HepG2 (cell line): ENCODE data around the gene GORASP2. TPM values are rescaled to one million over a fixed set of nuclear protein-coding genes. Genes with fewer than 3 reads are reported as not detected.

ENCODE experiments used
- ATAC-seq: fragments of 200-7000 bp; cut with Tn5 transposase; 3 replicates; pipeline ENCODE4 v1.9.1; 2020; ENCODE audit warnings: mild to moderate bottlenecking, moderate library complexity
- BruUV-seq: library from RNA; stranded (reverse); fragments of 400-500 nt; replicated peaks from 2 replicates; lab custom pipeline; 2021; lab: Mats Ljungman, UMichigan
- CTCF ChIA-PET: fragments of 300-600 bp; formaldehyde crosslinking; extraction: SDS; loops from one replicate; lab custom pipeline; 2021; ENCODE audit warnings: low total read pairs, inconsistent platforms, low intra/inter-chr PET ratio; lab: Yijun Ruan, JAX
- POLR2A ChIA-PET: fragments of 350-600 bp; sonication (Branson Sonifier 250); formaldehyde crosslinking; loops from one replicate; lab custom pipeline; 2020; ENCODE audit warnings: antibody characterized with exemption, inconsistent platforms; lab: Yijun Ruan, JAX
- DNase-seq: peaks from one replicate; pipeline ENCODE4 v3.0.0-alpha.2; 2015; ENCODE audit warnings: low spot score
- FAIRE-seq: peaks from 3 replicates; lab custom pipeline; 2011; peaks lifted over from hg19 to GRCh38; lab: Jason Lieb, UNC
- H2AFZ ChIP-seq: one replicate; pipeline ENCODE4 v1.6.1; 2011; ENCODE audit warnings: low read length, inconsistent platforms
- H3K27ac ChIP-seq: fragments of 300-600 bp; 3 replicates; pipeline ENCODE4 v1.8.0; 2011; ENCODE audit warnings: mixed run types, mild to moderate bottlenecking, mixed read lengths, low read length, inconsistent platforms; ENCODE audit not compliant: insufficient read depth; ENCODE audit errors: extremely low read length
- H3K27me3 ChIP-seq, 2 experiments: fragments of 200-600 bp in 1 of 2; 2 replicates in 1 of 2; 3 replicates in 1 of 2; pipeline versions ENCODE4 v1.6.0 to v1.8.0; 2011; ENCODE audit warnings: low read length in 2 of 2, mild to moderate bottlenecking in 2 of 2, moderate library complexity in 2 of 2, inconsistent platforms in 1 of 2; ENCODE audit not compliant: insufficient read depth in 2 of 2, control insufficient read depth in 1 of 2
- H3K36me3 ChIP-seq, 2 experiments: fragments of 200-600 bp in 1 of 2; replicated peaks in 1 of 2; 2 replicates in 1 of 2; 3 replicates in 1 of 2; pipeline versions ENCODE4 v1.5.1 to v1.8.0; 2011; ENCODE audit warnings: low read length in 2 of 2, inconsistent platforms in 1 of 2; ENCODE audit not compliant: insufficient read depth in 2 of 2, control insufficient read depth in 1 of 2
- H3K4me1 ChIP-seq: 2 replicates; pipeline ENCODE4 v1.5.1; 2012; ENCODE audit warnings: low read length, inconsistent platforms; ENCODE audit not compliant: insufficient read depth
- H3K4me2 ChIP-seq: 2 replicates; pipeline ENCODE4 v1.6.0; 2011; ENCODE audit warnings: low read depth, low read length, inconsistent platforms
- H3K4me3 ChIP-seq, 3 experiments: fragments of 200-600 bp in 1 of 3; sonication (generic), shearing (Covaris generic) in 1 of 3; replicated peaks in 1 of 3; 2 replicates each; pipeline ENCODE4 v1.5.1; 2011 to 2016; ENCODE audit warnings: low read length in 3 of 3, inconsistent platforms in 2 of 3, low read depth in 2 of 3, mild to moderate bottlenecking in 2 of 3, control low read depth in 1 of 3, mixed read lengths in 1 of 3; ENCODE audit not compliant: insufficient read depth in 1 of 3
- H3K79me2 ChIP-seq: one replicate; pipeline ENCODE4 v1.6.1; 2011; ENCODE audit warnings: low read length, inconsistent platforms; ENCODE audit not compliant: insufficient read depth
- H3K9ac ChIP-seq: 2 replicates; pipeline ENCODE4 v1.6.0; 2011; ENCODE audit warnings: mild to moderate bottlenecking, low read depth, low read length, inconsistent platforms; ENCODE audit not compliant: insufficient read depth
- H3K9me3 ChIP-seq: 2 replicates; pipeline ENCODE4 v1.5.1; 2012; ENCODE audit warnings: mild to moderate bottlenecking, low read length
- H4K20me1 ChIP-seq: 2 replicates; pipeline ENCODE4 v1.6.0; 2011; ENCODE audit warnings: inconsistent platforms, mild to moderate bottlenecking, low read length, moderate library complexity; ENCODE audit not compliant: insufficient read depth
- ADNP ChIP-seq: sonication (generic); formaldehyde crosslinking; IDR thresholded peaks from 2 replicates; pipeline ENCODE4 v1.4.0; 2020; ENCODE audit warnings: missing genetic modification reagents
- GTF3A ChIP-seq: sonication (generic); formaldehyde crosslinking; conservative IDR thresholded peaks from 2 replicates; pipeline ENCODE4 v1.4.0; 2020; ENCODE audit warnings: mild to moderate bottlenecking, missing genetic modification reagents
- HMG20A ChIP-seq: IDR thresholded peaks from 2 replicates; pipeline ENCODE4 v1.6.1; 2016; ENCODE audit warnings: borderline replicate concordance
- HMG20B ChIP-seq: conservative IDR thresholded peaks from 2 replicates; pipeline ENCODE4 v1.6.1; 2016; ENCODE audit warnings: missing genetic modification reagents, missing compliant biosample characterization
- LRRFIP1 ChIP-seq: sonication (generic); formaldehyde crosslinking; conservative IDR thresholded peaks from 2 replicates; pipeline ENCODE4 v1.4.0; 2020; ENCODE audit warnings: missing genetic modification reagents
- MNT ChIP-seq: fragments of 450-650 bp; IDR thresholded peaks from 2 replicates; pipeline ENCODE4 v1.6.1; 2016
- MTA3 ChIP-seq: sonication (generic); formaldehyde crosslinking; IDR thresholded peaks from 2 replicates; pipeline ENCODE4 v1.4.0; 2020; ENCODE audit warnings: missing genetic modification reagents
- MTF1 ChIP-seq: sonication (generic); formaldehyde crosslinking; IDR thresholded peaks from 2 replicates; pipeline ENCODE4 v1.5.0; 2020; ENCODE audit warnings: missing genetic modification reagents
- MYC ChIP-seq: sonication (generic); formaldehyde crosslinking; IDR thresholded peaks from 2 replicates; pipeline ENCODE4 v1.9.0; 2021; ENCODE audit warnings: missing genetic modification reagents, borderline replicate concordance
- SIN3B ChIP-seq: fragments of 150-350 bp; IDR thresholded peaks from 2 replicates; pipeline ENCODE4 v1.6.1; 2014; ENCODE audit warnings: low read length
- SP4 ChIP-seq: sonication (generic); formaldehyde crosslinking; IDR thresholded peaks from 2 replicates; pipeline ENCODE4 v1.8.1; 2023; ENCODE audit warnings: mild to moderate bottlenecking, missing genetic modification reagents
- ZNF557 ChIP-seq: sonication (generic); formaldehyde crosslinking; IDR thresholded peaks from 2 replicates; pipeline ENCODE4 v1.4.0; 2020; ENCODE audit warnings: missing genetic modification reagents
- ZNF580 ChIP-seq: IDR thresholded peaks from 2 replicates; pipeline ENCODE4 v1.6.1; 2016; ENCODE audit warnings: low read depth, borderline replicate concordance
- ZNF646 ChIP-seq: sonication (generic); formaldehyde crosslinking; IDR thresholded peaks from 2 replicates; pipeline ENCODE4 v1.9.0; 2021; ENCODE audit warnings: mild to moderate bottlenecking, missing genetic modification reagents
- WGBS: methylation state at CpG from one replicate; pipeline ENCODE4 v1.1.6; 2017; ENCODE audit warnings: low lambda C conversion rate; 5-methylcytosine and 5-hydroxymethylcytosine counted together
- in situ Hi-C: cut with HindIII; loops from 2 replicates; pipeline ENCODE4 v1.10.0; 2017; ENCODE audit warnings: low pct_unique_long_range_greater_than_20kb; ENCODE audit not compliant: extremely low pct_ligation_motif_present
- intact Hi-C: fragments of 100-400 bp; cut with micrococcal nuclease; formaldehyde crosslinking; loops from one replicate; pipeline ENCODE4 v1.10.0; 2022; ENCODE audit not compliant: unreplicated experiment
- polyA plus RNA-seq, 8 experiments: library from polyadenylated mRNA; depleted of rRNA in 3 of 8; stranded (reverse) in 7 of 8; unstranded in 1 of 8; fragments of >200 nt; fragmentation: Illumina TruSeq in 4 of 8; extraction: Trizol in 4 of 8; gene quantifications; 2 replicates each; pipeline versions ENCODE4 v1.2.1 to v1.2.3, GENCODE V29; 2011 to 2016; ENCODE audit warnings: low read depth in 4 of 8, missing spikeins in 1 of 8, mixed read lengths in 1 of 8; ENCODE audit not compliant: insufficient read depth in 1 of 8
- total RNA-seq, 5 experiments: library from RNA; depleted of rRNA; stranded (reverse); fragments of >200 nt; fragmentation: Illumina TruSeq; extraction: Trizol; gene quantifications; 2 replicates each; pipeline ENCODE4 v1.2.3, GENCODE V29; 2016; ENCODE audit warnings: low read depth in 1 of 5

The GORASP2 gene
- total and polyA plus RNA-seq, 2 of the 13 experiments (the other 11 are each of a cell fraction or from before 2014, with no cell fraction given): 103 to 239 TPM

GRCh38 chr2:170923799-170924198 is 5.3 kb upstream of the GORASP2 start:
- intact Hi-C loops: no loop called here
- H3K27ac ChIP-seq: no peak overlapping the region
- no TSS peak for BruUV-seq
- no peak overlapping the region for H3K9ac ChIP-seq
- no peak overlapping the region for H3K4me3 ChIP-seq
- no peaks in the 10 kb centered on the region for H3K9me3 ChIP-seq
- no peak overlapping the region for H2AFZ ChIP-seq
- H3K4me1 ChIP-seq: peaks cover 42% of the 10 kb centered on the region
- peaks cover 16% of the 10 kb centered on the region for H3K79me2 ChIP-seq
- in situ Hi-C loops: no loop called here
- no peaks in the 10 kb centered on the region; a peak in 1 of 5 replicates for H3K27me3 ChIP-seq
- POLR2A ChIA-PET: no interaction called here
- no peak for DNase-seq
- no peak for ATAC-seq
- TF ChIP-seq GTF3A (CRISPR knock-in tag) (no peak), HMG20A (CRISPR knock-in tag) (no peak), SIN3B (no peak), LRRFIP1 (CRISPR knock-in tag) (no peak), ADNP (CRISPR knock-in tag) (no peak), HMG20B (CRISPR knock-in tag) (no peak), MTF1 (CRISPR knock-in tag) (no peak), MTA3 (CRISPR knock-in tag) (no peak), ZNF557 (CRISPR knock-in tag) (no peak), ZNF580 (CRISPR knock-in tag) (no peak), MNT (no peak), ZNF646 (CRISPR knock-in tag) (no peak), MYC (no peak), SP4 (no peak)
- H3K36me3 ChIP-seq: no peaks in the 10 kb centered on the region
- WGBS: 62% methylated on average over 1 of the region's 1 CpG
- no peak overlapping the region for H3K4me2 ChIP-seq
- no peaks in the 10 kb centered on the region for H4K20me1 ChIP-seq
- FAIRE-seq: no peak
- CTCF ChIA-PET: no interaction called here
